ENCODE results near the gene MTCH1.
"Not testable (repeated sequence)": the region's sequence is repeated elsewhere in the genome, so short reads cannot be mapped to it uniquely, and the experiment has no call there.

MTCH1 gene

DNA sequence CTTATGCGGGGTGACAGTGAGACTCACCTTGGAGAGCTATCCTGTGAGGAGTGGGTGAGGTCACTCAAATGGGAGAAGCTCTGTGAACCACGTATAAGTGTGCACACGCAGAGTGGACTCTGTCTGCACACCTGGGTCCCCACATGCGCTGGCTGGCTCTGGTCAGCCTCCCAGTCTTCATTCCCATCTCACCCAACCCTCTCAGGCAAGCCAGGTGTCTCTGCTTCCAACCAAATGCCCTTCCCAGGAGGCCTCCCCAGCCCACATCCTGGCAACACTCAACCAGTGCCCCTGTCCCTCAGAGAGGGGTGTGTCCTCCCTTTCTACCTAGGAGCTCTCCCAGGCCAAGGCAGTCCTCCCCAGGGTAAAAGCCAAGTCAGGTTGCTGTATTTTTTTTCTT lies 39.5 kb downstream of the MTCH1 start:
- DNase-seq = no peak

DNA sequence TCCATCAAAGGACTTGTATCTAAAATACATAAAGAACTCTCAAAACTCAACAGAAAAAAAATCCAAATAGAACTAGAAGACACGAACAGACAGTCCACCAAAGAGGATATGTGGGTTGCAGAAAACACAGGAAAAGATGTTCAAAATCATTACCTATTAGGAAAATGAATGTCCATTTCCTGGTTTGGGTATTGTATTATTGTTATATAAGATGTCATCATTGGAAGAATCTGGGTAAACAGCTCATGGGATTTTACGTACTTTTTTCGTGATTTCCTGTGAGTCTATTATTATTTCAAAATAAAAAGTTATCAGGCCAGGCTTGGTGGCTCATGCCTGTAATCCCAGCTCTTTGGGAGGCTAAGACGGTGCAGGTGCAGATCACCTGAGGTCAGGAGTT lies 40.7 kb downstream of the MTCH1 start:
- DNase-seq = no peak

DNA sequence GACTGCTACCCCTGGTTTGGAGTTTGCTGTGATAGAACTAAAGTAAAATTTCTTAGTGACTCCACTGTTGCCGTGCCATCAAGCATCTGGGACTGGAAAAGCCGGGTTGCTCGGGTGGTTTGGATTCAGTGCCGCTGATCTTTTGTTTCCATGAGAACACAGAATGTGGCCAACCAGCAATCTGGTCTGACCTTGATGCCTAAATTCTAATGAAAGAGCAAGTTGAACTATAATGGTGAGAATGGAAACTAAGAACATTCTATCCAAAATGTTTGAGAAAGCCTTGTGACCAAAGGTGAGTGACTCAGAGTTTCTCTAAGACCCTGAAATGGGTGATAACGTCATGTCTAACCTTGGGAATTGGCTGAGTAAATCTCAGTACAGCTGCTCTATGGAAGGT lies 41.3 kb downstream of the MTCH1 start:
- DNase-seq = no peak

DNA sequence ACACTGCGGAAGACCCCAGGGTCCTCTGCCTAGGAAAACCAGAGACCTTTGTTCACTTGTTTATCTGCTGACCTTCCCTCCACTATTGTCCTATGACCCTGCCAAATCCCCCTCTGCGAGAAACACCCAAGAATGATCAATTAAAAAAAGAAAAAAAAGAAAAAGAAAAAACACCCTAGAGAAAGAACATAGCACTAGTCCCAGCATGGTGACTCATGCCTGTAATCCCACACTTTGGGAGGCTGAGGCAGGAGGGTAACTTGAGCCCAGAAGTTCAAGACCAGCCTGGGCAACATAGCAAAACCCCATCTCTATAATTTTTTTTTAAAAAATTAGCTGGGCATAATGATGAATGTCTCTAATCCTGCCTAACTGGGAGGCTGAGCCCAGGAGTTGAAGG lies 43.7 kb downstream of the MTCH1 start:
- DNase-seq = not testable (repeated sequence)

DNA sequence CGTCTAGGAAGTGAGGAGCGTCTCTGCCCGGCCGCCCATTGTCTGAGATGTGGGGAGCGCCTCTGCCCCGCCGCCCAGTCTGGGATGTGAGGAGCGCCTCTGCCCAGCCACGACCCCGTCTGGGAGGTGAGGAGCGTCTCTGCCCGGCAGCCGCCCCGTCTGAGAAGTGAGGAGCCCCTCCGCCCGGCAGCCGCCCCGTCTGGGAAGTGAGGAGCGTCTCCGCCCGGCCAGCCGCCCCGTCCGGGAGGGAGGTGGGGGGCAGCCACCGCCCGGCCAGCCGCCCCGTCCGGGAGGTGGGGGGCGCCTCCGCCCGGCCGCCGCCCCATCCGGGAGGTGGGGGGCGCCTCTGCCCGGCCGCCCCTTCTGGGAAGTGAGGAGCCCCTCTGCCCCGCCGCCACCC lies 44.4 kb downstream of the MTCH1 start:
- not testable (repeated sequence) for DNase-seq

DNA sequence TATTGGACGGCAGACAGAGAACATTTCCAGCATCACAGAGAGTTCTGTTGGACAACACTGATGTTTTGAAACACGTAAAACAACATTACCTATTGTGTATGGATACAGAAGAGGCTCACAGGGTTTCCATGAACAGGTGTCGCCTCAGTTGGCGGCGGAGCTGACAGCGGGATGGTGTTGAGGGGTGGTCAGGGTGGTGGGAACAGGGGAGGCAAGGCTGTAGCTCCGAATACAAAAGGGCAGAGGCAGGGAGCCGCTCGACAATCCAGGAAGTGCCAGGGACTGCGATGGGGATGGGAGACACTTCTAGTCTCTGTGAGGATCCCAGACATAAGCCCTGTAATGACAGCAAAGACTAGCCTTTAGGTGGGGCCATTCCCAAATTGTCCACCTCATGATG lies 46.0 kb downstream of the MTCH1 start:
- DNase-seq = no peak

DNA sequence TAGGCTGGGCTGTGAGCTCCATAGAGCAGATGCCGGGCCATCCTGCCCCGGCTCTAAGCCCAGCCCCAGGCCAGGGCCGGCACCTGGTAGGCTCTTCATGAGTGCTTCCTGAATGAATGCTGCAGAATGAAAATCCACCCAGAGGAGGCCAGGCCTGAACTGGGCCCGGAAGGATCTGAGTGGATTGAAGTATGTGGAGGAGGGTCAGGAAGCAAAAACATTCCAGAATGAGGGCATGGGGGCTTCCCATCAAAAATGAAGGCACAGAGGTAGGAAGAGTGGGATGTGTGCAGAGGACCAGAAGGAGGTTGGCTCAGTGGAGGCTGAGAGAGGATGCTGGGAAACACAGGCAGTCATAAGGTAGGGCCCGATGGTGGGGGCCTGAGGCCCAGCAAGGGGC lies 47.0 kb downstream of the MTCH1 start:
- not testable (repeated sequence) for DNase-seq

DNA sequence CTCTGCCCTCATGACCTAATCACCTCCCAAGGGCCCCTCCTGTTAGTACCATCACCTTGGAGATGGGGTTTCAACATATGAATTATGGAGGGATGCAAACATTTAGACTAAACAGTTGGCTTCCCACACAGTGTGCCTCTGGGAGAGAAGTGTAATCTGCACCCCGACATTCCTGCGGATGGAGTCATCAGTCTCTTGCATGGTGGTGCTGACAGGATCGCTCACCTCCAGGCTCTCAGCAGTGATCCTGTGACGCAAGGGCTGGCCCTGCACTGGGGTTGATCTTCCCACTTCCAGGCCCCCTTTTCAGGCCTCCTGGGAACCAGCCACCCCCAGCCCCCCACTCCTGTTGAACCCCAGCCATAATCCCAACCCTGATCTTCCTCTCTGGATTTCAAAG lies 47.5 kb downstream of the MTCH1 start:
- no peak for DNase-seq

DNA sequence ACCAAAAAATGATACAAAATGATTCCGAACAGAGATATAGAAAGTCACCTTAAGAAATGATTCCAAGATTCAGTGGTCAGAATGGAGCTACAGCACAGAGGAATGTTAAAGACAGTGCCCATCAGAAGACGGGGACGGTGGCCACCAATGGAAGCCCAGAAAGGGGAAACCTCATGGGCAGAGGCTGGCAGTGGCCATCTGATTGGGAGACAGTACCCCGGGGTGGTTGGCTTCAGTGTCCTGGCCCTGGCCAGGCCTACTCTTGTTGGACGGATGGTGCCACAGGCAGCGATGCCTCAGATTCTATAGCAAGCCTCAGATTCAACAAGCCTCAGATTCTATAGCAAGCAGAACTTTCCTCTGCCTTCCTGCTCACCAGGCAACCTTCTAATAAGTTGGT lies 48.1 kb downstream of the MTCH1 start:
- no peak for DNase-seq

DNA sequence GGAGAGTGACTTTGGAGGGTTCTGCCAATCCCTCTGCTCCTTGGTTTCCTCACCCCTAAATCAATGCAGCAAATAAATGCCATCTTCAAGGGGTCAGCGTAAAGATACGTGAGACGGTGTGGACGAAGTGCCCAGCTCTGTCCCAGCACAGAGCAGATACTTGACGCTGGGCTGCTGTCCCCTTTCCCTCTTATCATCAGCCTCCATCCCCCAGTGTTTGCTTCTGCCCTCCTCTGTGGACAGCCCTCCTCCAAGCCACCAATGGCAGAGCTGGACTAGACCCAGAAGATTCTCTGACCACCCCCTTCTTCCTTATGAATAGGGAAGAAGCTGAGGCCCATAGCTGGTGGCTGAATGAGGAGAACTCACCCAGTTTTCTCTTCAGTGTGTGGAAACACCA lies 49.2 kb downstream of the MTCH1 start:
- no peak for DNase-seq

DNA sequence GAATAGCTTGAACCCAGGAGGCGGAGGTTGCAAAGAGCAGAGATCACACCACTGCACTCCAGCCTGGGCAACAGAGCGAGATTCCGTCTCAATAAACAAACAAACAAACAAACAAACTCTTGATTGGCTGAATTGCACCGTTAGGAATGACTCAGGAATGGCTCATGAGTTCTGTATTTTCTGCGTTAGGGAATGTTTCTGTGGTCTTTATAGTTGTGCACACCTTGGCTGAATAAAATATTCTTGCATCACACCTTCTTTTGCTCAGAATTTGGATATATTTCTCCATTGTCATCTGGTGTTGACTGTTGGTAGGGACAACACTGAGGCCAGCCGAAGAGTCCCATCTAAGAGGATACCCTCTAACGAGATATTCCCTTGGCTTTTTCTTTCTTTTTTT lies 51.1 kb downstream of the MTCH1 start:
- DNase-seq = no peak

DNA sequence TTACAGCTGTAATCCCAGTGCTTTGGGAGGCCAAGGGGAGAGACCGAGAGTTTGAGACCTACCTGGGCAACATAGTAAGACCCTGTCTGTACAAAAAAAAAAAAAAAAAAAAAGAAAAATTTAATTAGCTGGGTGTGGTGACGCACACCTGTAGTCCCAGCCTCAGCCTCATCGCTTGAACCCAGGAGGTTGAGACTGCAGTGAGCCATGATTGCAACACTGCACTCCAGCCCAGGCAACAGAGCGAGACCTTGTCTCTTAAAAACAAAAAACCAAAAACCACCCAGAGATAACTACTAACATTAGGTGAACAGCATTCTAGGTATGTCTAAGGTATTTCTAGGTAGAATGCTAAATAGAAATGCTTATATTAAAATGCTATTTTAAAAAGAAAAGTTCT lies 52.5 kb downstream of the MTCH1 start:
- DNase-seq = no peak

DNA sequence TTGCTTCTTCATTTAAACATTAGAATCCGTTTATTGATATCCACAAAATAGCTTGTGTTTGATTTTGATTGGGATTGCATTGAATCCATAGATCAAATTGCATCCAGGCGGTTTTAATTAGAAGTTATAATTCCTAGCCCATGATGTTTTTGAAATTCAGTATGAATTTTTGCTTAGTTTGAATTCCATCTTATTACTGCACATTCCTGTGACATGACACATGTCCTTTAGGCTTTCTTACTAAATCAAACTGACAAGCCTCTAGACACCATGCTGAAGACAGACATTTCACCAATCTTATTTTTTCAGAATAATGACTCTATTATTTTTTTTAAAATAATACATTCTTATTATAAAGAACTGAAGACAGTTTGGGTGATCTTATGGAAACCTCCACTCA lies 52.9 kb downstream of the MTCH1 start:
- no peak for DNase-seq

DNA sequence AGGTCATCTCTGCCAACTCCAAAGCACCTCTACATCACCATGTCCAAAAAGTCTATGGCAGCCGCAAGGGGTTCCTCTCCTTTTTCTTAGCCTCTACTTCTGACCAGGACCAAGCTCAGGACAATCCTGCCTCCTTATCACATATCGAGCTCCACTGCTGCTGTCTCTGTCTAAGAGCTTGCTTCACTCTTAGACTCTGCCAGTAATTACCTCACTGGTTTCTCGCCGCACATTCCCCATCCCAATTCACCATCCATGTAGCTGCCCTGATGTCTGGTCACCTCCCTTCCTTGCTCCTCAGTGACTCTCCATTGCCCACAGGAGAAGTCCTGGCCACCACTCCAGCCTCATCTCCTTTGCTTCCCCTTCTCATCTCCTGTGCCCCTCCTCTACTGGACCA lies 55.5 kb downstream of the MTCH1 start:
- DNase-seq = no peak

DNA sequence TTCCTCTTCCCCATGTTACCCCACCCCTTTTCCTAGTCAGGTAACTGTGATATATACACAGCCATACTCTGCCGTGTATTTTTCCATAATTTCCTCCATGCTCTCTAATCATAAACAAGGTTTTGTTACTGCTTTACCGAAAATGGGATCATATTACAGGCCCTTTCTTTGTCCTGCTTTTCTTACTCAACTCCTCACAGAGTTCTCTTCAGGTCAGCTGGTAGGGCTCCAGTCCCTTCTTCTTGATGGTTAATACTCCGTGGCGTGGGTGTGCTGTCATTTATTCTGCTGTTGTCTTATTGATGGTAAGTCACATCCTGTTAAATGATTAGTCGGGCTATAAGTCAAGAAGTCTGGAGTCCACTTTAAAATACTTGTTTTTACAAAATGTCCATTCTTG lies 56.4 kb downstream of the MTCH1 start:
- no peak for DNase-seq

DNA sequence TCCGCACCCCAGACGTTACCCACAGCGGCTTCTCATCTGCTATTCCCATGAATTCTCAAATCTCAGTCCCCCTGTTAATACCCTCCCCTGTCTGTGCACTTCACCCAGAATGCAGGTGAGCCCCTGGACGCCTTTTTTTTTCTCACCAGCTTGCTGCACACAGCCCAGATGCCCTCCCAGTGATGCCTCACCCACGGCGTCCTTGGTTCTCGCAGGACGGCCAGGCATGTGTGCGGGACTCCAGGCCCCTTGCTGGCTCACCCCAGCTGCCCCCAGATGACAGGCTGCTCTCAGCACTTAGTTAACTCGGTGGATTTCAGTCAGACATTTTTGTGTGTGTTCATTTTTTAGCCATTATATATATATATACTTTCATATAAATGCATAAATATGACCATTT lies 56.8 kb downstream of the MTCH1 start:
- no peak for DNase-seq

DNA sequence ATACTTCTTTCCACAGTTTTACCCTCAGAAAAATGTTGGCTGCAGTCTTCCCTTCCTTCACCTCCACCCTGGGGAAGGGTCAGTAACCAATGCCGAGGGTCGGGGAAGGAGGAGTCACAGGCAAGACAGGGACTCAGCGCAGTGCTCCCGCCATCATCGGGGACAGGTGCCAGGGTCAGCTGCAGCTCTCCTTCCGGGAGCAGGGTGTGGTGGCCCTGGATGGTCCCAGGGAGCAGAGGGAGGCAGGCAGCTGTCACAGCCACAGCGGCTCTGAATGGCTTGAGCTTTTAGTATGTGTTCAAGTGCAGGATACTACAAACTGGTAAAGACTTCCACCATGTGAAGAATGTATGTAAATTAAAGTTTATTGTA lies 57.5 kb downstream of the MTCH1 start:
- DNase-seq = no peak

DNA sequence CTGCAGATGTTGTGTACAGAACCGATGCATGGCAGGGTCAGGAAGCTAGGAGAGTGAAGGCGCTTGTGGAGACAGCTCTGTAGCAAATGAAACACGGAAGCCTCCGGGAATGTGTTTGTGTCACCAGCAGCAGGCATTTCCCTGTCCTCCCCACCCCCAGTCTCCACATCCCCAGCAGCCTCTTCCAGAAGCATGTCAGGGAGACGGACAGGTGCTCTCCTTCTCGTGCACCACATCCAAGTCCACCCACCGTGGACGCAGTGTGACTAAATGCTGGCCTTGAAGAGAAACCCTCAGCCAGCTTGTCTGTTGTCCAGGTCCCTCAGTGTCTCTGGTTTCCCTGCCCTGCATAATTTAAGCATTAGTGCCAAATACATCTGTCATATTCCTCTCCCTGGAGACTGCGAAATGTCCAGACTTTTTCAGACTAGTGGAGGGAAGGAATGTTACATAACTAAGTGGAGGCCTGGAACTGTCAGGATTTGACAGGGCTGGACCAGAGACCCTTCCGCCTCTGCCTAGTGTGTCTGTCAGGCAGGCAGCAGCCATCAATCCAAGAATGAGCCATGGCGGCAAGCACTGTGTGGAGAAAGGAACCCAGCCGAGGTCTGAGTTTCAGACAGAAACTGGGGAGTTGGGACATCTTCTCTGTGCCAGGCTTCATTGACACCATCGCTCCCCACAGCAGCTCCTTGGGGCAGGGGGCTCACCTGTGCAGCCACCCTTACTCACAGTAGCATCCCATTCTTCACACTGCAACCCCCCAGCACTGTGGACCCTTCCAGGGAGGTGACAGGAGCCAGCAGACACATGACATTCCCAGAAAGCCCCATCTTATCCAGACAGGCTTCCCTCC lies 58.1 kb downstream of the MTCH1 start:
- no peak for DNase-seq

DNA sequence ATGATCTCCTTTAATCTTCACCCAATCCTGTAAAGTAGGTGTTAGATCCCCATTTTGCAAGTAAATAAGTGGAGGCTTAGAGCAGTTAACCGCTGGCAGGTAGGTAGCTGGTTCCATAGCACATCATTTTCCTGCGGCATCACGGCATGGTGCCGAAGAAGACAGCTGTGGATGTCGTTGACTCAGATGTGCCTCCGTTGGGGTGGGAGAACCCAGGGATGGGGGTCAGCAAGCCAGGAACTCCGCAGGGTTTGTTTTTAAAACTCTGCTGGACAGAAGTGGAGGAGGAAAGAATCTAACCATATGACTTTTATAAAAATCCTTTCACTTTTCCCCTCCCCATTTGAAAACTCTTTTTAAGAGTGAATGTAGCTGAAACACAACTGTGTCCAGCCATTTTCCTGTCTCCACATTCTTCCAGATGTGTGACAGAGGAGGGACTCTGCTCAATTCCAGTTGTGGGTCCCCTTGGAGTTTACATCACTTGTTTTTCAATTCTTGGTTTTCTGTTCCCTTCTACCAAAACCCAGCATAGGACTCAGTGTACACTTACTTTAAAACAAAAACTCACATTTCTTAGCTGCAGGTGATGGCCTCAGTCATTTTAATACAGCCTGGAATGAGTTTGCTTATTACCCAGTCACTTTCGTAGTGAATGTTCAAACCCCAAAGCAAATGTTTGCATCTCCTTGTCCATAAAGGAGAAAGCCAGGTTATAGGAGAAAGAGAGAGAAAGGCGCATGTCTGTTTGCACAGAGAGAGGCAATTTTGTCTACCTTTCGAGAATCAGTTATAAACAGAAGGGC lies 59.1 kb downstream of the MTCH1 start:
- no peak for DNase-seq

DNA sequence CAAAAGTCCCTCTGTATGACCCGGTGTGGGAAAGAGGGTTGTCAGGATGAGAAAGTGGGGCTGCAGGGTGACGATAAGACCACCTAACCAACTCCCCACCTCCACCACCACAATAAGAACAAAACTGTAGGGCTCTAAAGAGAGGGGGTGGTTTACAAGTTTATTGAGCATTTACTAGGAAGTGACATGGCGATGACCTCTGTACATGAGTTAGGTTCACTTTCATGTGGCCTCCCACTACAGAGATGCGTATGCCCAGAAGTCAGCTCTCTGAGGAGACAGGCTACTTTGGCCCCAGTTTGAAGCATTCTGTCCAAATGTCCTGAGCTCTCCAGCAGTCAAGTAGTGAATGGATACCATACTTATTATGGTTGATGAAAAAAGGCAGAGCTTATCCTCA lies 60.2 kb downstream of the MTCH1 start:
- no peak for DNase-seq

DNA sequence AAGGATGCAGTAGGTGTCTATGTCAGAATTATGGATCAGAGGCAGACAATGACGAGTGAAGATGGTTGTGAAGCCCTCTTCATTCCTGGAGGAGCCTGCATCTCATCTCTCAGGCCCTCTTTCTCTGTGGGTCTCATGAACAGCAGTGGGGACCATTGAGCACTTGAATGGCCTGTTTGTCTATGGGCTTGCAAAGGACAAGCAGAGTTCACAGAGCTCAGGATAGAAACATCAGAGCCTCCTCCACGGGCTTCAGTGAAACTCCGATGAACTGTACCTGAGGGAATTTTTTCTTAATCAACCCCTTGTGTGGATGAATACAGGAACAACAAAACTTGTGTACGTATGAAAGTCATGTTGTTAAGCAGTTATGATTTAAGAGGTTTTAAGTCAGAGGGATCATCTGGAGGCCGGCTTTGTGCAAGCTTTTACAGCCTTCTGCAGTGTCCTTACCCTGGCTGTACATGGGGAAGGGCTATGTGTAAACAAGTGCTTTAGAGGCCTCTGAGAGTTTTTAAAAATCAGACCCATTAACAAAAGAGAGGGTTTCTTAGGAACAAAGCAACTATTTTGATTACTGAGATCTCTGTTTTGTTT lies 61.1 kb downstream of the MTCH1 start:
- no peak for DNase-seq

DNA sequence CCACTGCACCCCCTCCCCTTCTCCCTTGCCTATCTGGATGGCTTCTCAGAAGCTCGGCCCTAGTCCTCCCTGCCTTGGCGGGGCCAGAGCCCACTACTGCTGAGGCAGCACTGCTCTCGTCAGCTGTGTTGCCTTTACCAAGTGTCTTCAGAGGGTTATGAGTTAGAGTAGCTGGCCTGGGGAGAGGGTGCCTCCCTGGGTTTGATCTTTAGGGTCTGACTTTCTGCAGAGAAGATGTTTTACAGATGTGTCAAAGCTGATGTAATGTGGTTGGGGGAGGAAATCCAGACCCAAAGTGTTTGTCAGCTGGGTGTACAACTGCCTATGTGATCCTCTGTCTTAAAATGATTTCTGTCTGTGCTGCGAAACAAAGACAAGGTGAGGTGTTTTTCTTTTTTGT lies 61.9 kb downstream of the MTCH1 start:
- no peak for DNase-seq

DNA sequence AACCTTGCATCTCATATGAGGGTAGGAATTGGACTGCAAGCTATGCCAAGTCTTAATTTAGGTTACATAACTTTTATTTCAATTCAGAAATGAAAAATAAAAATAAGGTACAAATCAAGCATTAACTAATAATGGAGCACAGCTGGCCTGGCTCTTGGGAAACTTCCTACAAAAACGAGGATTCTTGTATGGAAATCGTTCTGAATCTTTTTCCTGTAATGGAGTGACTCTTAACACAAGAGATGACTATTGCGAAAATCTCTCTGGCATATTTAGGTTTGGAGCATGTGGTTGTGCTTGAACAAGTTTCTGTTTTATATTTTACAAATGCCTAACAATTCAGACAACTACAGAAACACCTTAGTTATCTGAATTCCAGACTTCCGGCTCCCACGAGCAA lies 65.5 kb downstream of the MTCH1 start:
- DNase-seq = no peak

DNA sequence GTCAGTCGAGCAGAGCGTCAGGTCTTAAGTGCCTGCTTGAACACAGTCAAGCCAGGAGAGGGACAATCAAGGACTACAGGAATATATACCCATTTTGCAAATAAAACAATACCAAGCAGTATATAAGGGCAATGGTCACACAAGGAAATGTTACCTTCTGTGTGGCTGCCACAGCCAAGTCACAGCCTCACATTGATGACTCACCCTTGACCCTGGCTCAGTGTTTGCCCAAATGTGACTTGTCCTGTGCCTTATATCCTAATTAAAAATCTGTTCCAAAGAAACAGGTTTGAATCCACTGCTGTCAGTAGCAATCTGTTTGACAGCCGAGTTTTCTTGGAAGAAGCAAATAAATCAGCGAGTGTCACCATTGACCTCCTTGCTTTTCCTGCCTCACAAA lies 65.9 kb downstream of the MTCH1 start:
- DNase-seq = no peak
